Upper lobe of right lung (tissue), 1 donor: Measurements from ENCODE around the gene NDUFAF7. TPM values are rescaled to one million over a fixed set of nuclear protein-coding genes. Genes with fewer than 3 reads are reported as not detected.
"Not testable (repeated sequence)": the region's sequence is repeated elsewhere in the genome, so short reads cannot be mapped to it uniquely, and the experiment has no call there.

ENCODE experiments used
- ATAC-seq: fragments of 200-7000 bp; cut with Tn5 transposase; one replicate; pipeline ENCODE4 v1.9.1; 2020; ENCODE audit warnings: mild to moderate bottlenecking, moderate library complexity
- DNase-seq: peaks from one replicate; pipeline ENCODE4 v3.0.0-alpha.2; 2020
- H3K27ac ChIP-seq: fragments of 200-600 bp; one replicate; pipeline ENCODE4 v1.8.0; 2022
- H3K27me3 ChIP-seq: fragments of 200-600 bp; one replicate; pipeline ENCODE4 v1.8.0; 2022; ENCODE audit warnings: mild to moderate bottlenecking
- H3K36me3 ChIP-seq: fragments of 200-600 bp; one replicate; pipeline ENCODE4 v1.8.0; 2022
- H3K4me1 ChIP-seq: fragments of 200-600 bp; one replicate; pipeline ENCODE4 v1.8.0; 2022
- H3K4me3 ChIP-seq: fragments of 200-600 bp; one replicate; pipeline ENCODE4 v1.8.0; 2022; ENCODE audit warnings: mild to moderate bottlenecking
- H3K9me3 ChIP-seq: fragments of 200-600 bp; one replicate; pipeline ENCODE4 v1.8.0; 2022
- CTCF ChIP-seq: fragments of 200-600 bp; IDR thresholded peaks from one replicate; pipeline ENCODE4 v1.8.0; 2022; ENCODE audit warnings: antibody characterized with exemption
- intact Hi-C: fragments of 100-400 bp; cut with DNase I; formaldehyde crosslinking; loops from one replicate; pipeline ENCODE4 v1.11.0; 2022
- total RNA-seq: library from RNA; stranded (reverse); fragmentation: NEBNext Ultra II Directional; extraction: Animal tissue kit (Norgen Biotek cat#: 25700); gene quantifications from one replicate; pipeline ENCODE4 v1.2.1, GENCODE V29; 2021
- donor health status: DM: no; HTN: yes; CAD: no; lungs with severe emphysema.

The NDUFAF7 gene
- total RNA-seq, 1 donor from 2014 or later = 16.7 TPM

DNA sequence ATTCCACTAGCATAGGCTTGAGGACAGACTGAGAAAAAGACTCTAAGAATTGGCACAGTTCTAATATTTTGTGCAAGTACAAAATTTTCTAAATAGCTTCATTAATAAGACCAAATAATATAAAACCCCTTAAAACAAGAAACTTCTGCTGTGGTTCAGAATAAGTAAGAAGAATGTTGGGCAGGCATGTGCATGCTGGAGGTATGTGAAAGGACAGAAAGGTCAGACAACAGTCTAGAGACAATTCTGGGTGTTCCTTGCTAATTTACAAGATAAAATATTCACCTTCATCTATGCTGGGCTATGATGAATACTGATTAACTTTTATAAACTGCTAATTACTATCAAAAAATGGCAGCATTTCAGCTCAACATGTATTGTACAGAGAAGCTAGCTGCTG is 20.2 kb upstream of the NDUFAF7 start:
- H3K36me3 ChIP-seq = peaks cover 88% of the 10 kb centered on the region
- no peak for DNase-seq

GRCh38 chr2:37211939-37212338 is 19.5 kb upstream of the NDUFAF7 start:
- intact Hi-C loops = no loop called here
- no peaks in the 10 kb centered on the region for H3K27me3 ChIP-seq
- no peak overlapping the region for H3K27ac ChIP-seq

More for the DNA sequence above, 20.2 kb upstream of the NDUFAF7 start:
- Histone ChIP-seq H3K27ac (no peak overlapping the region), H3K4me3 (no peak overlapping the region), H3K4me1 (no peaks in the 10 kb centered on the region), H3K9me3 (no peaks in the 10 kb centered on the region), H3K27me3 (no peaks in the 10 kb centered on the region)
- no peak for TF ChIP-seq CTCF
- intact Hi-C loops = no loop called here
- ATAC-seq = no peak

GRCh38 chr2:37215250-37215649 is 16.2 kb upstream of the NDUFAF7 start:
- Histone ChIP-seq H3K27ac (no peak overlapping the region), H3K9me3 (no peaks in the 10 kb centered on the region), H3K27me3 (no peaks in the 10 kb centered on the region), H3K36me3 (peaks cover 87% of the 10 kb centered on the region), H3K4me1 (no peaks in the 10 kb centered on the region), H3K4me3 (no peak overlapping the region)
- TF ChIP-seq CTCF = no peak
- DNase-seq (no peak), ATAC-seq (no peak)
- intact Hi-C loops = no loop called here

More at GRCh38 chr2:37211939-37212338, 19.5 kb upstream of the NDUFAF7 start:
- Histone ChIP-seq H3K4me3 (no peak overlapping the region), H3K9me3 (no peaks in the 10 kb centered on the region), H3K4me1 (no peaks in the 10 kb centered on the region), H3K36me3 (peaks cover 88% of the 10 kb centered on the region)
- TF ChIP-seq CTCF = no peak
- no peak for ATAC-seq
- no peak for DNase-seq

DNA sequence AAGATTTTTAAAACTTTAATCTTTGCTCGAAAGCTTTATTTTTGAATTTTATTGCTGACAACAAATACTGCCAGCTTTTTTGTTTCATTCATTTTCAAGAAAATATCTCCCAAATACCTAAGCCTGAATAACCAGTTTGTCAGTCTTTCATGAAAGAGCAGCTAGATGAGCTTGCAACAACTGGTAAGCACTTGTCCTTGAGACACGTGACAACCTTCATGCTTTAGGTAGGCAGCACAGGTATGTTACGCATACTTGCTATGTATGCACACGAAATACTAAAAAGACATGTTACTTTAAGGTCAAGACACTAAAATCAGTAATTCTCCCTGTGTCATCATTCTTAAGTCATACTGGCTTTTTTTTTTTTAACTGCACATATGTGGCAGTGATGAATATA is 12.4 kb upstream of the NDUFAF7 start:
- H3K9me3 ChIP-seq = no peaks in the 10 kb centered on the region
- no peak for TF ChIP-seq CTCF
- H3K4me3 ChIP-seq = no peak overlapping the region
- H3K4me1 ChIP-seq = peaks cover 5% of the 10 kb centered on the region
- no peak overlapping the region for H3K27ac ChIP-seq
- intact Hi-C loops = no loop called here
- no peaks in the 10 kb centered on the region for H3K27me3 ChIP-seq
- no peak for DNase-seq
- ATAC-seq = no peak
- peaks cover 85% of the 10 kb centered on the region for H3K36me3 ChIP-seq

DNA sequence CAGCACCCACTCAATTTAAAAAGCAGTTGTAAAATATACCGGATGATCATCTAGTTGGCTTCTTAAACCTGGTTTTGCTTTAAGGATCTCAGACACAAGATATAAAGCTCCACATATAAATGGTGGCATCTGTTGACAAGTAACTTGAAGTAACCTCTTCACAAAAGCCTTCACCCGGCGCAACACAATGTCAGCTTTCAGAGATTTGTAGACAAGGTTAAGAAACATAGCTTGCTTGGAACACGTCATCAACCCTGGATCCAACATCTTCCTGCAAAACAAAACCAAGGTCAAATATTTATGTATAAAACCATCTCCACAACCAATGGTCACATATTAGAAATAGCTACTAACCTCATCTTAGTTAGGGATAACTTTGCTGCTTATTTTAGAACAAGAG is 8.3 kb upstream of the NDUFAF7 start:
- Histone ChIP-seq H3K27ac (no peak overlapping the region), H3K4me1 (peaks cover 17% of the 10 kb centered on the region), H3K27me3 (no peaks in the 10 kb centered on the region), H3K4me3 (no peak overlapping the region), H3K9me3 (no peaks in the 10 kb centered on the region), H3K36me3 (peaks cover 72% of the 10 kb centered on the region)
- TF ChIP-seq CTCF = no peak
- DNase-seq (no peak), ATAC-seq (no peak)
- intact Hi-C loops = no loop called here

- DNase-seq (no peak), ATAC-seq (no peak)
- Histone ChIP-seq H3K27ac (no peak overlapping the region), H3K36me3 (peaks cover 72% of the 10 kb centered on the region), H3K27me3 (no peaks in the 10 kb centered on the region), H3K9me3 (no peaks in the 10 kb centered on the region), H3K4me3 (no peak overlapping the region), H3K4me1 (peaks cover 17% of the 10 kb centered on the region)
- TF ChIP-seq CTCF = no peak
- intact Hi-C loops = no loop called here
Observed at GRCh38 chr2:37224063-37224462, 7.4 kb upstream of the NDUFAF7 start.

- H3K27me3 ChIP-seq, H3K27ac ChIP-seq, H3K4me3 ChIP-seq, ATAC-seq, DNase-seq, H3K9me3 ChIP-seq, intact Hi-C loops: not testable (repeated sequence)
- peaks cover 25% of the 10 kb centered on the region for H3K4me1 ChIP-seq
- peaks cover 62% of the 10 kb centered on the region for H3K36me3 ChIP-seq
Observed at GRCh38 chr2:37225129-37225528, 6.3 kb upstream of the NDUFAF7 start.
